PC-9 (cell line): ENCODE measurements around the gene EPHB3.

Source experiments
- CTCF ChIP-seq: fragments of 200-600 bp; sonication (generic); conservative IDR thresholded peaks from 2 replicates; pipeline ENCODE4 v1.6.1; 2017; ENCODE audit warnings: mixed run types, antibody characterized with exemption, mild to moderate bottlenecking, moderate library complexity
- EZH2 ChIP-seq: fragments of 200-600 bp; sonication (generic); IDR thresholded peaks from 2 replicates; pipeline ENCODE4 v1.8.0; 2017; ENCODE audit warnings: antibody characterized with exemption, low read depth

DNA sequence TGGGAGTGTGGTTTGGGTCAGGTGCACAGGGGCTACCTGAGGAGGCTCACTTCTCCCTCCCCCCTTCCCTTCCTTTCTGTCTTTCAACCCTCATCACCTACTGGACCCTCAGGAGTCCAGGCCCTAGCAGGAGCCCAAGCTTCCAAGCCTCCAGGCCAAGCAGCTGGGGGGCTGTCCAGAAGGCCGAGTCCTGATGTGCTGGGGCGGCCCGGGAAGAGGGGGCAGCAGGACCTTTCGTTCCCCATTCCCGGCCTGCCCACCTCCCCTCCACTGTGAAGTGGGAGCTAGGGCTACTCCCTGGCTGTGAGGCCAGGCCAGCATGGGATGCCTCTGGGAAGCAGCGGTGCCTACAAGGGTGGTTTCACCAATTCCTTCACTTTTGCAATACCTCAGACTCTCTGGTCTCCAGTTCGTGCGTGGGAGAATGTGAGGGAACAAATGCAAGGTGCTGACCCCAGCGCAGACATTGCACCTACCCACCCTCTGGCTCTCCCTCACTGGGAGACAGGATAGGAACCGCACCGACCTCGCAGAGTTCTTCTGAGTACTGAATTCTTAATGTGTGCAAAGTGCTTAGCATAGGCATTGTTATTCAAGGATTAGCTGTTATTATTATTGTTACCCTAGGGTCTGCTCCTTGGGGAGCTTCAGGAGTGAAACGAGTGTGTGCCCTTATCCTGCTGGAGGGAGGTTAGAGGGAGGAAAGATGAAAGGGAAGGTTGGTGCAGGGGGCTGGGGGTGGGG lies 2.5 kb downstream of the EPHB3 start:
- TF ChIP-seq CTCF (no peak), EZH2 (no peak)
